ENCODE results near the gene SCAMP1. TPM values are rescaled to one million over a fixed set of nuclear protein-coding genes. Genes with fewer than 3 reads are reported as not detected.

Gene SCAMP1
- total and polyA plus RNA-seq, 2 of the 13 experiments (the other 11 are each of a cell fraction or from before 2014, with no cell fraction given), result 18.2 to 33.7 TPM

DNA sequence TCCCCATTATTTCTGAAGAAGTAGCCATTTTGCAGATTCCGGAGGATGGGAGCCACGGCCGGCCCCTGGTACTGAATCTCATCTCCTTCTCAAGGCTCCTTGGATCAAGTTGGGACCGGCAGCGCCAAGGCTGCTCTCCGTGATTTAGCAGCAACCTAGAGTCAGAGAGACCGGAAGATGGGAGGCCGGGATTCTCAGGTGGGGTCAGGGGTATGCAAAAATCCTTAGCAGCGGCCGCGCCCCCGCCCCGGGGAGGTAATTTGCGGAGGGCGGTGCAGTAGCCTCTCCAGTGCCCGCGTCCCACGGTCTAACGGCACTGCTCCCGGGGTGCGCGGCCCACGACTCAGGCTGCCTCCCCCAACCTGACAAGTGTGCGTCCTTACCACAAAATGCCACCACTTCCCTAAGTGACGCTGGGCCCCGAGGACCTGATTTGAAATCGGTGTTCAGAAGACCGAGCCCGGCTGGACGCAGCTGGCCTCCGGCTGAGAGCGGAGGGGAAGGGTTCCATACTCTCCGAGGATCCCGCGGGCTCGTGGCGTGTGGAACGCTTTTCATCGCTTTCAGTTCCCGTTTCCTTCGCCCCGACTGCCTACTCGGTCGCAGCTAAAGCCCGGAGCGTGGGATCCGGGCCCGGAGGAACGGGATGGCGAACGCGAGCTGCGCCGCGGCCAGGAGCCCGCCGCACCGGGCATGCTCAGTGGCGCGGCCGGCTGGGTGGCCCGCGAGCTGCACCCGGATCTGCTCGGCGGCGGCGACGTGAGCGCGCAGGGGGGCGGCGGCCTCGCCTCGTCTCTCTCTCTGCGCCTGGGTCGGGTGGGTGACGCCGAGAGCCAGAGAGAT lies at the start of gene SCAMP1 (continued):
- TF ChIP-seq MED1 (CRISPR knock-in tag; IDR thresholded peaks at IDR 0.05), result peak; percentile 61; the same call in 1 of the 2 replicates
- TF ChIP-seq ZSCAN31 (CRISPR knock-in tag; IDR thresholded peaks at IDR 0.05; ENCODE audit: low read depth), result peak; percentile 95
- TF ChIP-seq GRHL1 (CRISPR knock-in tag; conservative IDR thresholded peaks at IDR 0.05), result no peak
- TF ChIP-seq ZNF773 (CRISPR knock-in tag; IDR thresholded peaks at IDR 0.05; ENCODE audit: borderline replicate concordance), result 0 out of 2 replicates have a peak, but pooled peaks have one; percentile 40
- TF ChIP-seq, protein P1, sequence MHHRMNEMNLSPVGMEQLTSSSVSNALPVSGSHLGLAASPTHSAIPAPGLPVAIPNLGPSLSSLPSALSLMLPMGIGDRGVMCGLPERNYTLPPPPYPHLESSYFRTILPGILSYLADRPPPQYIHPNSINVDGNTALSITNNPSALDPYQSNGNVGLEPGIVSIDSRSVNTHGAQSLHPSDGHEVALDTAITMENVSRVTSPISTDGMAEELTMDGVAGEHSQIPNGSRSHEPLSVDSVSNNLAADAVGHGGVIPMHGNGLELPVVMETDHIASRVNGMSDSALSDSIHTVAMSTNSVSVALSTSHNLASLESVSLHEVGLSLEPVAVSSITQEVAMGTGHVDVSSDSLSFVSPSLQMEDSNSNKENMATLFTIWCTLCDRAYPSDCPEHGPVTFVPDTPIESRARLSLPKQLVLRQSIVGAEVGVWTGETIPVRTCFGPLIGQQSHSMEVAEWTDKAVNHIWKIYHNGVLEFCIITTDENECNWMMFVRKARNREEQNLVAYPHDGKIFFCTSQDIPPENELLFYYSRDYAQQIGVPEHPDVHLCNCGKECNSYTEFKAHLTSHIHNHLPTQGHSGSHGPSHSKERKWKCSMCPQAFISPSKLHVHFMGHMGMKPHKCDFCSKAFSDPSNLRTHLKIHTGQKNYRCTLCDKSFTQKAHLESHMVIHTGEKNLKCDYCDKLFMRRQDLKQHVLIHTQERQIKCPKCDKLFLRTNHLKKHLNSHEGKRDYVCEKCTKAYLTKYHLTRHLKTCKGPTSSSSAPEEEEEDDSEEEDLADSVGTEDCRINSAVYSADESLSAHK (CRISPR knock-in tag; IDR thresholded peaks at IDR 0.05; ENCODE audit: borderline replicate concordance), result no peak
- TF ChIP-seq MYNN (CRISPR knock-in tag; IDR thresholded peaks at IDR 0.05; ENCODE audit: low read depth), result 0 out of 2 replicates have a peak, but pooled peaks have one; percentile 48
- peak; percentile 82 for TF ChIP-seq SAP130 (CRISPR knock-in tag; IDR thresholded peaks at IDR 0.05; ENCODE audit: low read depth)
- no peak; the same call in 1 of the 2 replicates for TF ChIP-seq ZBTB4 (CRISPR knock-in tag; IDR thresholded peaks at IDR 0.05; ENCODE audit: borderline replicate concordance)
- peak; percentile 14; the same call in 1 of the 2 replicates for TF ChIP-seq ZNF20 (CRISPR knock-in tag; IDR thresholded peaks at IDR 0.05)
- peak; percentile 46; the same call in 1 of the 2 replicates for TF ChIP-seq DRAP1 (CRISPR knock-in tag; IDR thresholded peaks at IDR 0.05)
- TF ChIP-seq ZNF432 (CRISPR knock-in tag; IDR thresholded peaks at IDR 0.05; ENCODE audit: borderline replicate concordance), result no peak
- TF ChIP-seq ATF2 (CRISPR knock-in tag; IDR thresholded peaks at IDR 0.05), result 0 out of 2 replicates have a peak, but pooled peaks have one; percentile 25
- no peak for TF ChIP-seq ATRX (CRISPR knock-in tag; IDR thresholded peaks at IDR 0.05; ENCODE audit: borderline replicate concordance)
- TF ChIP-seq ZSCAN21 (CRISPR knock-in tag; IDR thresholded peaks at IDR 0.05; ENCODE audit: borderline replicate concordance), result peak; percentile 80; the same call in 1 of the 2 replicates
- no peak for TF ChIP-seq THAP7 (CRISPR knock-in tag; IDR thresholded peaks at IDR 0.05)
- no peak for TF ChIP-seq KLF9 (CRISPR knock-in tag; IDR thresholded peaks at IDR 0.05; ENCODE audit: low read depth)
- no peak; the same call in 1 of the 2 replicates for TF ChIP-seq ZBTB7A (CRISPR knock-in tag; IDR thresholded peaks at IDR 0.05)

Data from HepG2 (cell line).